ENCODE results near the gene CNTNAP2. TPM values are rescaled to one million over a fixed set of nuclear protein-coding genes. Genes with fewer than 3 reads are reported as not detected.

The CNTNAP2 gene
- total and polyA plus RNA-seq, 4 donors: 0.14 to 2.3 (median 1.1) TPM

DNA sequence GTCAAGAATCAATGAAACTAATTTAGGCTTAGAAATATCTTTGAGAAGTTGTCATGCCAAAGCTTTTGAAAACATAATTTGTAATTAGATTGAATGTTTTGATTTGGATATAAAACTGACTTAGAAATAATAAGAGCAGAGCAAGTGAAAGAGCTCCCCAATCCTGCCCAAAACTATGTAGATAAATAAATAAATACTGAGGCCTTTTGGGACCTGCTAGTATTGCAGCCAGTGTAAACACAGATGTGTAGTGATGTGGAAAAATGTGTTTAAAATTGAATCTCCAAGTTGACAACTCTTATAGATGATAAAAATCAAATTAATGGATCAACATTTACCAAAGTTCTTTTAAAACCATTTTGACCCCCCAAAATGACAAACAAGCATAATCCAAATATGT lies 896.1 kb downstream of the CNTNAP2 start:
- no peaks in the 10 kb centered on the region for H3K36me3 ChIP-seq (ENCODE audit: control insufficient read depth in 4 of 4, insufficient read depth in 3 of 4, low read depth in 1 of 4, low read length in 3 of 4)
- H3K4me3 ChIP-seq (ENCODE audit: low read depth in 1 of 3, low read length in 3 of 3): no peak overlapping the region
- H3K4me1 ChIP-seq (ENCODE audit: control insufficient read depth in 4 of 4, insufficient read depth in 4 of 4, low read length in 3 of 4): no peaks in the 10 kb centered on the region
- H3K9ac ChIP-seq (ENCODE audit: low read depth in 1 of 2, low read length in 2 of 2): no peak overlapping the region
- no peak overlapping the region for H3K27ac ChIP-seq (ENCODE audit: low read depth in 1 of 2, low read length in 2 of 2)
- no peaks in the 10 kb centered on the region for H3K27me3 ChIP-seq (ENCODE audit: control insufficient read depth in 4 of 4, insufficient read depth in 4 of 4, low read length in 3 of 4)
- no peaks in the 10 kb centered on the region for H3K9me3 ChIP-seq (ENCODE audit: control insufficient read depth in 4 of 4, low read length in 3 of 4)
- no peak for DNase-seq (ENCODE audit: low spot score)
- no peak for TF ChIP-seq FOXA1 (IDR thresholded peaks at IDR 0.05)
- TF ChIP-seq, protein P1, sequence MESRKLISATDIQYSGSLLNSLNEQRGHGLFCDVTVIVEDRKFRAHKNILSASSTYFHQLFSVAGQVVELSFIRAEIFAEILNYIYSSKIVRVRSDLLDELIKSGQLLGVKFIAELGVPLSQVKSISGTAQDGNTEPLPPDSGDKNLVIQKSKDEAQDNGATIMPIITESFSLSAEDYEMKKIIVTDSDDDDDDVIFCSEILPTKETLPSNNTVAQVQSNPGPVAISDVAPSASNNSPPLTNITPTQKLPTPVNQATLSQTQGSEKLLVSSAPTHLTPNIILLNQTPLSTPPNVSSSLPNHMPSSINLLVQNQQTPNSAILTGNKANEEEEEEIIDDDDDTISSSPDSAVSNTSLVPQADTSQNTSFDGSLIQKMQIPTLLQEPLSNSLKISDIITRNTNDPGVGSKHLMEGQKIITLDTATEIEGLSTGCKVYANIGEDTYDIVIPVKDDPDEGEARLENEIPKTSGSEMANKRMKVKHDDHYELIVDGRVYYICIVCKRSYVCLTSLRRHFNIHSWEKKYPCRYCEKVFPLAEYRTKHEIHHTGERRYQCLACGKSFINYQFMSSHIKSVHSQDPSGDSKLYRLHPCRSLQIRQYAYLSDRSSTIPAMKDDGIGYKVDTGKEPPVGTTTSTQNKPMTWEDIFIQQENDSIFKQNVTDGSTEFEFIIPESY (IDR thresholded peaks at IDR 0.05): no peak
- no peak for TF ChIP-seq GABPA (IDR thresholded peaks at IDR 0.05 in 1 of 2, conservative IDR thresholded peaks at IDR 0.05 in 1 of 2)
- no peak for TF ChIP-seq HNF4G (IDR thresholded peaks at IDR 0.05)
- TF ChIP-seq, protein P2, sequence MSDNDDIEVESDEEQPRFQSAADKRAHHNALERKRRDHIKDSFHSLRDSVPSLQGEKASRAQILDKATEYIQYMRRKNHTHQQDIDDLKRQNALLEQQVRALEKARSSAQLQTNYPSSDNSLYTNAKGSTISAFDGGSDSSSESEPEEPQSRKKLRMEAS (IDR thresholded peaks at IDR 0.05): no peak
- TF ChIP-seq, protein P3, sequence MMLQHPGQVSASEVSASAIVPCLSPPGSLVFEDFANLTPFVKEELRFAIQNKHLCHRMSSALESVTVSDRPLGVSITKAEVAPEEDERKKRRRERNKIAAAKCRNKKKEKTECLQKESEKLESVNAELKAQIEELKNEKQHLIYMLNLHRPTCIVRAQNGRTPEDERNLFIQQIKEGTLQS (IDR thresholded peaks at IDR 0.05): no peak
- TF ChIP-seq, protein P4, sequence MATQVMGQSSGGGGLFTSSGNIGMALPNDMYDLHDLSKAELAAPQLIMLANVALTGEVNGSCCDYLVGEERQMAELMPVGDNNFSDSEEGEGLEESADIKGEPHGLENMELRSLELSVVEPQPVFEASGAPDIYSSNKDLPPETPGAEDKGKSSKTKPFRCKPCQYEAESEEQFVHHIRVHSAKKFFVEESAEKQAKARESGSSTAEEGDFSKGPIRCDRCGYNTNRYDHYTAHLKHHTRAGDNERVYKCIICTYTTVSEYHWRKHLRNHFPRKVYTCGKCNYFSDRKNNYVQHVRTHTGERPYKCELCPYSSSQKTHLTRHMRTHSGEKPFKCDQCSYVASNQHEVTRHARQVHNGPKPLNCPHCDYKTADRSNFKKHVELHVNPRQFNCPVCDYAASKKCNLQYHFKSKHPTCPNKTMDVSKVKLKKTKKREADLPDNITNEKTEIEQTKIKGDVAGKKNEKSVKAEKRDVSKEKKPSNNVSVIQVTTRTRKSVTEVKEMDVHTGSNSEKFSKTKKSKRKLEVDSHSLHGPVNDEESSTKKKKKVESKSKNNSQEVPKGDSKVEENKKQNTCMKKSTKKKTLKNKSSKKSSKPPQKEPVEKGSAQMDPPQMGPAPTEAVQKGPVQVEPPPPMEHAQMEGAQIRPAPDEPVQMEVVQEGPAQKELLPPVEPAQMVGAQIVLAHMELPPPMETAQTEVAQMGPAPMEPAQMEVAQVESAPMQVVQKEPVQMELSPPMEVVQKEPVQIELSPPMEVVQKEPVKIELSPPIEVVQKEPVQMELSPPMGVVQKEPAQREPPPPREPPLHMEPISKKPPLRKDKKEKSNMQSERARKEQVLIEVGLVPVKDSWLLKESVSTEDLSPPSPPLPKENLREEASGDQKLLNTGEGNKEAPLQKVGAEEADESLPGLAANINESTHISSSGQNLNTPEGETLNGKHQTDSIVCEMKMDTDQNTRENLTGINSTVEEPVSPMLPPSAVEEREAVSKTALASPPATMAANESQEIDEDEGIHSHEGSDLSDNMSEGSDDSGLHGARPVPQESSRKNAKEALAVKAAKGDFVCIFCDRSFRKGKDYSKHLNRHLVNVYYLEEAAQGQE (IDR thresholded peaks at IDR 0.05): no peak
- TF ChIP-seq YY1 (IDR thresholded peaks at IDR 0.05): no peak
- no peak for TF ChIP-seq HNF4A (conservative IDR thresholded peaks at IDR 0.05)
- no peak for TF ChIP-seq FOXA2 (IDR thresholded peaks at IDR 0.05)
- no peak for TF ChIP-seq SP1 (IDR thresholded peaks at IDR 0.05)
- TF ChIP-seq JUND (IDR thresholded peaks at IDR 0.05): no peak
- TF ChIP-seq NR2F2 (IDR thresholded peaks at IDR 0.05): no peak
- no peak for TF ChIP-seq RXRA (IDR thresholded peaks at IDR 0.05)
- no peak for TF ChIP-seq RAD21 (IDR thresholded peaks at IDR 0.05)
- TF ChIP-seq, protein P5, sequence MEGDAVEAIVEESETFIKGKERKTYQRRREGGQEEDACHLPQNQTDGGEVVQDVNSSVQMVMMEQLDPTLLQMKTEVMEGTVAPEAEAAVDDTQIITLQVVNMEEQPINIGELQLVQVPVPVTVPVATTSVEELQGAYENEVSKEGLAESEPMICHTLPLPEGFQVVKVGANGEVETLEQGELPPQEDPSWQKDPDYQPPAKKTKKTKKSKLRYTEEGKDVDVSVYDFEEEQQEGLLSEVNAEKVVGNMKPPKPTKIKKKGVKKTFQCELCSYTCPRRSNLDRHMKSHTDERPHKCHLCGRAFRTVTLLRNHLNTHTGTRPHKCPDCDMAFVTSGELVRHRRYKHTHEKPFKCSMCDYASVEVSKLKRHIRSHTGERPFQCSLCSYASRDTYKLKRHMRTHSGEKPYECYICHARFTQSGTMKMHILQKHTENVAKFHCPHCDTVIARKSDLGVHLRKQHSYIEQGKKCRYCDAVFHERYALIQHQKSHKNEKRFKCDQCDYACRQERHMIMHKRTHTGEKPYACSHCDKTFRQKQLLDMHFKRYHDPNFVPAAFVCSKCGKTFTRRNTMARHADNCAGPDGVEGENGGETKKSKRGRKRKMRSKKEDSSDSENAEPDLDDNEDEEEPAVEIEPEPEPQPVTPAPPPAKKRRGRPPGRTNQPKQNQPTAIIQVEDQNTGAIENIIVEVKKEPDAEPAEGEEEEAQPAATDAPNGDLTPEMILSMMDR (IDR thresholded peaks at IDR 0.05; ENCODE audit: low read depth, low read length, missing input control): no peak
- no peak for TF ChIP-seq TAF1 (conservative IDR thresholded peaks at IDR 0.05)
- no peak for TF ChIP-seq EGR1 (IDR thresholded peaks at IDR 0.05; ENCODE audit: low read depth in 2 of 2)
